PC-3 (cell line): ENCODE results near the gene ZNF616. TPM values are rescaled to one million over a fixed set of nuclear protein-coding genes. Genes with fewer than 3 reads are reported as not detected.
A peak's percentile ranks its signal among the peaks of the same experiment; 100 is the strongest.

Source experiments
- ATAC-seq: fragments of 200-7000 bp; cut with Tn5 transposase; 2 replicates; pipeline ENCODE4 v1.9.1; 2020; ENCODE audit warnings: mild to moderate bottlenecking, moderate library complexity
- BruUV-seq: library from RNA; stranded (reverse); fragments of 400-500 nt; replicated peaks from 2 replicates; lab custom pipeline; 2021; lab: Mats Ljungman, UMichigan
- CTCF ChIA-PET: fragments of 300-600 bp; sonication (Branson Sonifier 250); formaldehyde crosslinking; loops from one replicate; lab custom pipeline; 2022; ENCODE audit warnings: antibody characterized with exemption; lab: Charles Lee
- POLR2A ChIA-PET: fragments of 300-600 bp; sonication (Branson Sonifier 250); formaldehyde crosslinking; loops from one replicate; lab custom pipeline; 2022; ENCODE audit warnings: antibody characterized with exemption; ENCODE audit not compliant: unreplicated experiment; lab: Charles Lee
- DNase-seq: peaks from one replicate; pipeline ENCODE4 v3.0.0-alpha.2; 2015
- H2AFZ ChIP-seq: fragments of 300-600 bp; sonication (generic); 2 replicates; pipeline ENCODE4 v1.6.0; 2016; ENCODE audit warnings: antibody characterized with exemption, low read length
- H3F3A ChIP-seq: fragments of 300-600 bp; sonication (generic); one replicate; pipeline ENCODE4 v1.6.0; 2017; ENCODE audit warnings: antibody characterized with exemption, low read length, control low read depth, mild to moderate bottlenecking; ENCODE audit not compliant: unreplicated experiment
- H3K27ac ChIP-seq: fragments of 300-600 bp; sonication (generic); 2 replicates; pipeline ENCODE4 v1.5.1; 2016; ENCODE audit warnings: mild to moderate bottlenecking, low read length
- H3K27me3 ChIP-seq: fragments of 300-600 bp; sonication (generic); 2 replicates; pipeline ENCODE4 v1.6.1; 2016; ENCODE audit warnings: low read length, mixed read lengths
- H3K36me3 ChIP-seq: fragments of 300-600 bp; sonication (generic); 2 replicates; pipeline ENCODE4 v1.6.1; 2016; ENCODE audit warnings: low read depth, mixed run types, low read length, mixed read lengths
- H3K4me1 ChIP-seq: fragments of 300-600 bp; sonication (generic); 2 replicates; pipeline ENCODE4 v1.5.1; 2016; ENCODE audit warnings: low read length; ENCODE audit not compliant: insufficient read depth
- H3K4me2 ChIP-seq: fragments of 300-600 bp; sonication (generic); 2 replicates; pipeline ENCODE4 v1.6.0; 2016; ENCODE audit warnings: low read length
- H3K4me3 ChIP-seq: fragments of 300-600 bp; sonication (generic); 2 replicates; pipeline ENCODE4 v1.5.1; 2016; ENCODE audit warnings: mild to moderate bottlenecking, low read length, mixed read lengths
- H3K79me2 ChIP-seq: fragments of 300-600 bp; sonication (generic); 2 replicates; pipeline ENCODE4 v1.6.1; 2017; ENCODE audit warnings: low read length, mixed read lengths
- H3K9ac ChIP-seq: fragments of 300-600 bp; sonication (generic); 2 replicates; pipeline ENCODE4 v1.6.0; 2016; ENCODE audit warnings: mild to moderate bottlenecking, low read length
- H3K9me2 ChIP-seq: fragments of 300-600 bp; sonication (generic); replicated peaks from 2 replicates; pipeline ENCODE4 v1.6.1; 2016; ENCODE audit warnings: mixed run types, low read length, mixed read lengths
- H3K9me3 ChIP-seq: fragments of 300-600 bp; sonication (generic); 2 replicates; pipeline ENCODE4 v1.6.1; 2016; ENCODE audit warnings: low read length, mixed read lengths
- H4K20me1 ChIP-seq: fragments of 300-600 bp; sonication (generic); 2 replicates; pipeline ENCODE4 v1.6.1; 2016; ENCODE audit warnings: low read length, mixed read lengths
- CTCF ChIP-seq: fragments of 300-600 bp; sonication (generic); conservative IDR thresholded peaks from 2 replicates; pipeline ENCODE4 v1.5.1; 2017; ENCODE audit warnings: antibody characterized with exemption, low read depth, mild to moderate bottlenecking, low read length
- EZH2 ChIP-seq: fragments of 300-600 bp; sonication (generic); IDR thresholded peaks from one replicate; pipeline ENCODE4 v1.6.1; 2017; ENCODE audit warnings: antibody characterized with exemption, mild to moderate bottlenecking, low read length; ENCODE audit not compliant: unreplicated experiment
- EZH2phosphoT487 ChIP-seq: fragments of 300-600 bp; sonication (generic); IDR thresholded peaks from 2 replicates; pipeline ENCODE4 v1.6.1; 2018; ENCODE audit warnings: mild to moderate bottlenecking, antibody characterized with exemption, low read length, borderline replicate concordance
- intact Hi-C: fragments of 100-400 bp; cut with micrococcal nuclease; formaldehyde crosslinking; loops from 2 replicates; pipeline ENCODE4 v1.9.0; 2023
- total RNA-seq: library from RNA; depleted of rRNA; stranded (reverse); fragments of >200 nt; gene quantifications from 2 replicates; pipeline ENCODE4 v1.2.3, GENCODE V29; 2014

The ZNF616 gene
- total RNA-seq, 1 experiment from 2014 or later: 3.9 TPM

- POLR2A ChIA-PET: interaction anchor here (0.6 kb wide), 1 partner anchor 32 kb away, joined by 3 read pairs; no protein-coding TSS in a partner anchor
- peak overlapping the region; percentile 94 for H2AFZ ChIP-seq
Observed at GRCh38 chr19:52170304-52170703, 30.6 kb upstream of the ZNF616 start.

GRCh38 chr19:52155596-52156359 is 16.0 kb upstream of the ZNF616 start:
- no peak overlapping the region for H3K27ac ChIP-seq
- TF ChIP-seq EZH2 (no peak), CTCF (no peak), EZH2phosphoT487 (no peak)
- H3K4me1 ChIP-seq: no peaks in the 10 kb centered on the region
- ATAC-seq (no peak), DNase-seq (no peak)
- H3K9ac ChIP-seq: no peak overlapping the region
- no peak overlapping the region for H3K4me2 ChIP-seq
- H3K4me3 ChIP-seq: no peak overlapping the region
- no TSS peak for BruUV-seq
- CTCF ChIA-PET: no interaction called here
- no peaks in the 10 kb centered on the region for H3K27me3 ChIP-seq
- no peaks in the 10 kb centered on the region for H3K79me2 ChIP-seq
- intact Hi-C loops: no loop called here
- H3F3A ChIP-seq: no peaks in the 10 kb centered on the region
- H3K9me2 ChIP-seq: no peaks in the 10 kb centered on the region
- H3K9me3 ChIP-seq: peaks cover 77% of the 10 kb centered on the region
- H2AFZ ChIP-seq: no peak overlapping the region
- H4K20me1 ChIP-seq: no peaks in the 10 kb centered on the region
- H3K36me3 ChIP-seq: peaks cover 61% of the 10 kb centered on the region
- POLR2A ChIA-PET: no interaction called here

More at GRCh38 chr19:52170304-52170703, 30.6 kb upstream of the ZNF616 start:
- H4K20me1 ChIP-seq: no peaks in the 10 kb centered on the region
- H3K4me3 ChIP-seq: peak overlapping the region; percentile 82
- no peak for TF ChIP-seq EZH2
- no peak for TF ChIP-seq CTCF
- TF ChIP-seq EZH2phosphoT487: no peak
- H3K9ac ChIP-seq: peak overlapping the region; percentile 63
- CTCF ChIA-PET: interaction anchor here (0.6 kb wide), 1 partner anchor 512 kb away, joined by 3 read pairs; no protein-coding TSS in a partner anchor
- peak overlapping the region; percentile 84 for H3K4me2 ChIP-seq
- H3K9me2 ChIP-seq: no peaks in the 10 kb centered on the region
- peaks cover 30% of the 10 kb centered on the region for H3K36me3 ChIP-seq
- no peaks in the 10 kb centered on the region for H3F3A ChIP-seq
- ATAC-seq: peak; percentile 38
- no peaks in the 10 kb centered on the region for H3K27me3 ChIP-seq
- H3K27ac ChIP-seq: no peak overlapping the region
- intact Hi-C loops: loop anchor here (2.0 kb wide), 1 partner anchor 18 kb away; no protein-coding TSS in a partner anchor
- H3K4me1 ChIP-seq: no peaks in the 10 kb centered on the region
- no TSS peak for BruUV-seq
- H3K79me2 ChIP-seq: no peaks in the 10 kb centered on the region
- DNase-seq: no peak
- H3K9me3 ChIP-seq: peaks cover 20% of the 10 kb centered on the region

- intact Hi-C loops: no loop called here
- BruUV-seq: no TSS peak
- Histone ChIP-seq H2AFZ (no peak overlapping the region), H3K27ac (no peak overlapping the region), H3K4me3 (no peak overlapping the region), H3K36me3 (peaks cover 10% of the 10 kb centered on the region; the same call in 1 of the 2 replicates), H3K79me2 (no peaks in the 10 kb centered on the region), H3K4me2 (no peak overlapping the region), H3K9ac (no peak overlapping the region), H3K9me3 (peaks cover 62% of the 10 kb centered on the region), H3F3A (no peaks in the 10 kb centered on the region), H3K4me1 (no peaks in the 10 kb centered on the region), H3K9me2 (no peaks in the 10 kb centered on the region), H3K27me3 (no peaks in the 10 kb centered on the region), H4K20me1 (no peaks in the 10 kb centered on the region)
- ChIA-PET CTCF (no interaction called here), POLR2A (no interaction called here)
- DNase-seq (no peak), ATAC-seq (no peak)
- TF ChIP-seq EZH2phosphoT487 (no peak), CTCF (no peak), EZH2 (no peak)
Observed at GRCh38 chr19:52148256-52148655, 8.5 kb upstream of the ZNF616 start.
